Esophagus muscularis mucosa (tissue), 4 donors: Measurements from ENCODE around the gene LIN52. TPM values are rescaled to one million over a fixed set of nuclear protein-coding genes. Genes with fewer than 3 reads are reported as not detected.
"Not testable (repeated sequence)": the region's sequence is repeated elsewhere in the genome, so short reads cannot be mapped to it uniquely, and the experiment has no call there.

ENCODE experiments used
- DNase-seq: peaks from one replicate; pipeline ENCODE4 v3.0.0-alpha.2; 2017; ENCODE audit errors: extremely low spot score
- H3K27ac ChIP-seq, 4 donors: fragments of 200-600 bp; sonication (generic); replicated peaks in 1 of 4; 1 replicate in 3 of 4; 2 replicates in 1 of 4; pipeline ENCODE4 v1.5.1; 2016 to 2019; ENCODE audit warnings: mild to moderate bottlenecking in 1 of 4
- H3K27me3 ChIP-seq, 4 donors: fragments of 200-600 bp; sonication (generic); one replicate each; pipeline versions ENCODE4 v1.5.1 to v1.6.0; 2016 to 2019
- H3K36me3 ChIP-seq, 4 donors: fragments of 200-600 bp; sonication (generic); one replicate each; pipeline ENCODE4 v1.5.1; 2016 to 2019
- H3K4me1 ChIP-seq, 4 donors: fragments of 200-600 bp; sonication (generic); one replicate each; pipeline ENCODE4 v1.5.1; 2016 to 2019
- H3K4me3 ChIP-seq, 4 donors: fragments of 200-600 bp; sonication (generic); 1 replicate in 2 of 4; 2 replicates in 2 of 4; pipeline ENCODE4 v1.5.1; 2016 to 2019; ENCODE audit warnings: mild to moderate bottlenecking in 4 of 4, moderate library complexity in 1 of 4
- H3K9me3 ChIP-seq, 4 donors: fragments of 200-600 bp; sonication (generic); 1 replicate in 3 of 4; 2 replicates in 1 of 4; pipeline ENCODE4 v1.5.1; 2016 to 2019
- EP300 ChIP-seq: sonication (generic); formaldehyde crosslinking; IDR thresholded peaks from one replicate; pipeline ENCODE4 v1.6.1; 2017; ENCODE audit warnings: antibody characterized with exemption
- POLR2A ChIP-seq: fragments of 450-650 bp; IDR thresholded peaks from one replicate; pipeline ENCODE4 v1.6.1; 2017; ENCODE audit warnings: antibody characterized with exemption, moderate library complexity, mild to moderate bottlenecking, low read depth
- POLR2AphosphoS5 ChIP-seq, 2 donors: sonication (generic); formaldehyde crosslinking; IDR thresholded peaks; one replicate each; pipeline ENCODE4 v1.6.1; 2017; ENCODE audit warnings: antibody characterized with exemption in 2 of 2
- WGBS: methylation state at CpG from one replicate; pipeline ENCODE4 v1.1.5; 2018; 5-methylcytosine and 5-hydroxymethylcytosine counted together
- intact Hi-C: fragments of 100-400 bp; cut with DNase I; formaldehyde crosslinking; loops from one replicate; pipeline ENCODE4 v1.15.1; 2023
- total RNA-seq, 4 donors: library from RNA; depleted of rRNA; stranded (reverse); fragments of >200 nt; gene quantifications; one replicate each; pipeline versions ENCODE4 v1.1.0 to v1.2.1, GENCODE V29; 2016
- TF ChIP-seq, protein P1 (sequence below), 3 experiments: fragments of 200-600 bp in 2 of 3; fragments of 450-650 bp in 1 of 3; sonication (generic) in 2 of 3; IDR thresholded peaks; one replicate each; pipeline ENCODE4 v1.5.1; 2017 to 2019; ENCODE audit warnings: antibody characterized with exemption in 3 of 3, mild to moderate bottlenecking in 2 of 3, moderate library complexity in 1 of 3

Gene LIN52
- total RNA-seq, 4 donors from 2014 or later = 8.4 to 13.5 (median 11.7) TPM

DNA sequence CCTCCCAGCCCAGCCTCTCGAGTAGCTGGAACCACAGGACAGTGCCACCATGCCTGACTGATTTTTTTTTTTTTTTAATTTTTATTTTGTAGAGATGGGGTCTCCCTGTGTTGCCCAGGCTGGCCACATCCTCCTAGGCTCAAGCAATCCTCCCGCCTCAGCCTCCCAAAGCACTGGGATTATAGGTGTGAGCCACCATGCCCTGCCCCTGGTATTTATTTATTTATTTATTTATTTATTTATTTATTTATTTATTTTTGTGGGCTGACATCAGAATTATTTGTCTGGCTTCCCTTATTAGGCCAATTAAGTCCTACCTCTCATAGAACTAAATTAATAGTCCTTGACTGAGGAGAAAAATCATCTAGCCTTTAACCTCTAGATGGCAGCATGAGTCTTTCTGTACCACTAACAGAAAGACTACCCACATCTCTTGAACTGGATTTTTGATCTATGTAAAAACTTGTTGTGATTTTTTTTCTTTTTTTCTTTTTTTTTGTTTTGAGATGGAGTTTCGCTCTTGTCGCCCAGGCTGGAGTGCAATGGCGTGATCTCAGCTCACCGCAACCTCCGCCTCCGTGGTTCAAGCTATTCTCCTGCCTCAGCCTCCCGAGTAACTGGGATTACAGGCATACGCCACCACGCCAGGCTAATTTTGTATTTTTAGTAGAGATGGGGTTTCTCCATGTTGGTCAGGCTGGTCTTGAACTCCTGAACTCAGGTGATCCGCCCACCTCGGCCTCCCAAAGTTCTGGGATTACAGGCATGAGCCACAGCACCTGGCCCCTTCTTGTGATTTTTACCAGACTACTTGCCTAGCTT, 26.9 kb downstream of the LIN52 start:
- not testable (repeated sequence) for H3K4me1 ChIP-seq, H3K27ac ChIP-seq, H3K4me3 ChIP-seq, DNase-seq, H3K27me3 ChIP-seq, H3K9me3 ChIP-seq
- TF ChIP-seq, protein P1, sequence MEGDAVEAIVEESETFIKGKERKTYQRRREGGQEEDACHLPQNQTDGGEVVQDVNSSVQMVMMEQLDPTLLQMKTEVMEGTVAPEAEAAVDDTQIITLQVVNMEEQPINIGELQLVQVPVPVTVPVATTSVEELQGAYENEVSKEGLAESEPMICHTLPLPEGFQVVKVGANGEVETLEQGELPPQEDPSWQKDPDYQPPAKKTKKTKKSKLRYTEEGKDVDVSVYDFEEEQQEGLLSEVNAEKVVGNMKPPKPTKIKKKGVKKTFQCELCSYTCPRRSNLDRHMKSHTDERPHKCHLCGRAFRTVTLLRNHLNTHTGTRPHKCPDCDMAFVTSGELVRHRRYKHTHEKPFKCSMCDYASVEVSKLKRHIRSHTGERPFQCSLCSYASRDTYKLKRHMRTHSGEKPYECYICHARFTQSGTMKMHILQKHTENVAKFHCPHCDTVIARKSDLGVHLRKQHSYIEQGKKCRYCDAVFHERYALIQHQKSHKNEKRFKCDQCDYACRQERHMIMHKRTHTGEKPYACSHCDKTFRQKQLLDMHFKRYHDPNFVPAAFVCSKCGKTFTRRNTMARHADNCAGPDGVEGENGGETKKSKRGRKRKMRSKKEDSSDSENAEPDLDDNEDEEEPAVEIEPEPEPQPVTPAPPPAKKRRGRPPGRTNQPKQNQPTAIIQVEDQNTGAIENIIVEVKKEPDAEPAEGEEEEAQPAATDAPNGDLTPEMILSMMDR (IDR thresholded peaks at IDR 0.05) = peak; percentile 43 to 56 (median 45)
- 92% methylated on average over 13 of the region's 13 CpGs for WGBS
- peaks cover 0 to 67% (median 19%) of the 10 kb centered on the region in 4 donors for H3K36me3 ChIP-seq
- intact Hi-C loops = loop anchor here (5.0 kb wide), 1 partner anchor 141 kb away; no protein-coding TSS in a partner anchor

DNA sequence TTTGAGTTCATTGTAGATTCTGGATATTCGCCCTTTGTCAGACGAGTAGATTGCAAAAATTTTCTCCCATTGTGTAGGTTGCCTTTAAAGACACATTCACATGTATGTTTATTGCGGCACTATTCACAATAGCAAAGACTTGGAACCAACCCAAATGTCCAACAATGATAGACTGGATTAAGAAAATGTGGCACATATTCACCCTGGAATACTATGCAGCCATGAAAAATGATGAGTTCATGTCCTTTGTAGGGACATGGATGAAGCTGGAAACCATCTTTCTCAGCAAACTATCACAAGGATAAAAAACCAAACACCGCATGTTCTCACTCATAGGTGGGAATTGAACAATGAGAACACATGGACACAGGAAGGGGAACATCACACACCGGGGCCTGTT, 40.7 kb downstream of the LIN52 start:
- H3K9me3 ChIP-seq, DNase-seq, H3K27ac ChIP-seq, H3K4me1 ChIP-seq, H3K27me3 ChIP-seq, H3K4me3 ChIP-seq, intact Hi-C loops: not testable (repeated sequence)
- WGBS = 93% methylated on average over 5 of the region's 5 CpGs
- H3K36me3 ChIP-seq = peaks cover 0 to 13% (median 2%) of the 10 kb centered on the region in 4 donors

DNA sequence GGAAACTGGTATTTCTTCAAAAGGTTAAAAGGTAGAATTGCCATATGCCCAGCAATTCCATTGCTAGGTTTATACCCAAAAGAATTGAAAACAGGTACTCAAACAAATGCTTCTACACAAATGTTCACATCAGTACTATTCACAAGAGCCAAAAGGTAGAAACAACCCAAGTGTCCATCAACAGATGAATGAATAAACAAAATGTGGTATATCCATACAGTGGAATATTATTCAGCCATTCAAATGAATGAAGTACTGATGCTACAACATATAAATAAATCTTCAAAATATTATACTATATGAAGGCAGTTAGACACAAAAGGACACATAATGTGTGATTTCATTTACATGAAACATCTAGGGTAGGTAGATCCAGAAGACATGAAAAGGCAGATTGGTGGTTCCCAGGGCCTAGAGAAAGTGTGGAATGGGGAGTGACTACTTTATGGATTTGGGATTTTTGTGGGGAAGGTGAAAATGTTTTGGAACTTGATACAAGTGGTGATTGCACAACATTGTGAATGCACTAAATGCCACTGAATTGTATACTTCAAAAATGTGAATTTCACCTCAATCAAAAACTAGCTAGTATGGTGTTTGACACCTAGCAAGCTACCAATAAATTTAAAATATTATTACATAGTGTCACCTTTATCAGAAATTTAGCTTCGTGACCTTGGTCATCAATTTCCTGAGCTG, 41.7 kb downstream of the LIN52 start:
- intact Hi-C loops = no loop called here
- no peak overlapping the region for H3K4me3 ChIP-seq
- WGBS = 95% methylated on average over 1 of the region's 1 CpG
- H3K36me3 ChIP-seq = peaks cover 0 to 5% (median 1%) of the 10 kb centered on the region in 4 donors
- TF ChIP-seq EP300 = no peak
- no peak overlapping the region for H3K27ac ChIP-seq
- no peak for DNase-seq
- no peaks in the 10 kb centered on the region for H3K27me3 ChIP-seq
- no peaks in the 10 kb centered on the region for H3K4me1 ChIP-seq
- peaks cover 0 to 3% (median 0%) of the 10 kb centered on the region in 4 donors for H3K9me3 ChIP-seq

DNA sequence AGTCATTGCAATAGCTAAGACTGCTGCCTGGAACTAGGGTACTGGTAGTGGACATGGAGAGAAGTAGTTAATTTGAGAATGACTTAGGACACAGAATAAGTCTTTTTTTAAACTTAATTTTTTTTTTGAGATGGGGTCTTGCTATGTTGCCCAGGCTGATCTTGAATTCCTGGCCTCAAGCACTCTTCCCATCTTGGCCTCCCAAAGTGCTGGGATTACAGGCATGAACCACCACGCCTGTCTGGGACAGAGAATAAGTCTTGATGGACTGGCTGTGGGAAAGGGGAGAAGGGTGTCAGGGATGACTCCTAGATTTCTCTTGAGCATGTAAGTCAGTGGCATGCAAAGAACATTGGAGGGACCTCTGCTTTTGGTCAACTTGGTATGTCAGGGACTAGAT, 42.9 kb downstream of the LIN52 start:
- no peak overlapping the region for H3K27ac ChIP-seq
- intact Hi-C loops = no loop called here
- 89% methylated on average over 1 of the region's 1 CpG for WGBS
- H3K9me3 ChIP-seq = peaks cover 0 to 3% (median 0%) of the 10 kb centered on the region in 4 donors
- H3K4me3 ChIP-seq = no peak overlapping the region
- TF ChIP-seq EP300 (no peak), POLR2A (no peak), POLR2AphosphoS5 (IDR thresholded peaks at IDR 0.05) (no peak)
- TF ChIP-seq, protein P1 (IDR thresholded peaks at IDR 0.05) = no peak
- no peaks in the 10 kb centered on the region for H3K4me1 ChIP-seq
- no peak for DNase-seq
- H3K36me3 ChIP-seq = peaks cover 0 to 5% (median 0%) of the 10 kb centered on the region in 4 donors
- no peaks in the 10 kb centered on the region for H3K27me3 ChIP-seq

DNA sequence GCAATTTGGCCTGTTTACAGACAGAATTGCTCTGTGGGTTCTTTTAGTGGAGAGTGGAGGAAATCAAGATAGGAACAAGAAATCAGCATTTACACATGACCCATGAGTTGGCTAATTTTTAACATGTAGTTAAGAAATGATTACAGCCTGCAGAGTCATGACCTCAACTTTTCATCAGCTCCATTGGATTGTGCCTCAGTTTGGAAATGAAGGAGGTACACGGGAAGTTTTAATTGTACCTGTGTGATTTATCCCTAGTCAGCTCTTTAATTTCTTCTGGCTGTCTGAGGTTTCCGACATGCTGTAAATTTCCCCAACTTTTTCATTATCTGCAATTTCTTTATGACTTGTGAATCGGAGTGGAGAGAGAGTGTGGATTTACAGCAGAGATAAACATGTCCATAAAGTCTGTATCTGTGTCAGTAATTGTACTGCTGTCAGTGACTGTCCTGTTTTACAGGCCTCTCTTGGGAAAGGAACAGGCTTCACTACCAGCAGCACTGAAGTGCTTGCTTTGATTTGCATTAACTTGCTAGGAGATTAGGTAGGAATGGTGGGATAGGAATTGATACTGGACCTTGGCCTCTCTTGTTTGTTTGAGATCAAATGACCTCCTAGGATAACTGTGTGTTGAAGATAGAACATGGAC, 49.2 kb downstream of the LIN52 start:
- WGBS = 85% methylated on average over 3 of the region's 3 CpGs
- Histone ChIP-seq H3K4me1 (no peaks in the 10 kb centered on the region), H3K36me3 (no peaks in the 10 kb centered on the region), H3K9me3 (no peaks in the 10 kb centered on the region), H3K27me3 (no peaks in the 10 kb centered on the region), H3K27ac (no peak overlapping the region), H3K4me3 (no peak overlapping the region)
- no peak for DNase-seq
- intact Hi-C loops = no loop called here
- no peak for TF ChIP-seq POLR2AphosphoS5 (IDR thresholded peaks at IDR 0.05)
- TF ChIP-seq, protein P1 (IDR thresholded peaks at IDR 0.05) = no peak
- no peak for TF ChIP-seq POLR2A
